ENCODE measurements around the gene ANKRD13B. TPM values are rescaled to one million over a fixed set of nuclear protein-coding genes. Genes with fewer than 3 reads are reported as not detected.
A peak's percentile ranks its signal among the peaks of the same experiment; 100 is the strongest.

ANKRD13B gene
- polyA plus RNA-seq, 2 of the 4 experiments (the other 2 are of a cell fraction): 4.5 to 17.8 TPM

DNA sequence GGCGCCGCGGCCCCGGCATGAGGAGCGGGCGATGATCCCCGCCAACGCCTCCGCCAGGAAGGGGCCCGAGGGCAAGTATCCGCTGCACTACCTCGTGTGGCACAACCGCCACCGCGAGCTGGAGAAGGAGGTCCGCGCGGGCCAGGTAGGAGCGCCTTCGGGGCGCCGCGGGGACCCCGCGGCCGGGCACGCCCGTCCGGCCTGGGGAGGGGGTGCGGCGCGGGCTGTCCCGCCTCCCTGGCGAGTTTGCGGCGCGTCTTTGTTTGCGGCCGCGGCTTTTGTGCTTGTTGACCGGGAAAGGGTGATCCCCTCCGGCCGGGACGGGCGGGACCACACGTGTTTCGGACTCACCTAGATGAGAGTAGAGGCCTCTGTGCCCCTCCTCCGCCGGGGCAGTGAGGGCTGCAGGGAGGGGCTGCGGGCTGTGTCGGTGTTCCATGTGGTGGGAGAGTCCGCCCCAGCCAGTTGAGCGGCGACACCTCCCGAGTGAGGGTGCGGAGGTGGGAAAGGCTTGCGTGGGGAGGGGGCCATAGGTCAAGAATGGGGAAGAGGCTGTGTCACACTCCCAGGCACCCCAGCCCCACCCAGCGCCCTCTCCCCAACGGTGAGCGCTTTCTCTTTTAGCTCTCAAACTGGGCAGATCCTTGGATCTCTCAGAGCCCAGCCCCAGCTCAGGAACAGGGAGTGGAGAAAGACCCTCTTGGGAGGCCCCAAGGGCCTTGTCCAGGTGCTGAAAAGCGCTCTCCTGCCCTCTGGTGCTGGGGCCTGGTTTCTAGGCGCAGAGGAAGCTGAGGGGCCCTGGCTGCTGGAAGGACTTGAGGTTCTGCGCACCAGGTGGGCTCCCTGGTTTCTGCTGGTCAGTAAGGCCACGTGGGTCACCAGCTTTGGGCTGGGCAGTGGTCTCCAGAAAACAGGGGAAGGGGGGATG lies 923 bp downstream of the ANKRD13B start (continued):
- TF ChIP-seq ZC3H11A (IDR thresholded peaks at IDR 0.05) (no peak), NR3C1 (IDR thresholded peaks at IDR 0.05) (no peak), POLR2A (IDR thresholded peaks at IDR 0.05; ENCODE audit: low read length) (no peak), SMC3 (IDR thresholded peaks at IDR 0.05) (peak; percentile 58), HOXB5 (CRISPR knock-in tag; IDR thresholded peaks at IDR 0.05) (peak; percentile 80; the same call in 1 of the 2 replicates), HDAC2 (IDR thresholded peaks at IDR 0.05) (0 out of 2 replicates have a peak, but pooled peaks have one; percentile 31), KDM5A (IDR thresholded peaks at IDR 0.05) (no peak)
- TF ChIP-seq, protein P1, sequence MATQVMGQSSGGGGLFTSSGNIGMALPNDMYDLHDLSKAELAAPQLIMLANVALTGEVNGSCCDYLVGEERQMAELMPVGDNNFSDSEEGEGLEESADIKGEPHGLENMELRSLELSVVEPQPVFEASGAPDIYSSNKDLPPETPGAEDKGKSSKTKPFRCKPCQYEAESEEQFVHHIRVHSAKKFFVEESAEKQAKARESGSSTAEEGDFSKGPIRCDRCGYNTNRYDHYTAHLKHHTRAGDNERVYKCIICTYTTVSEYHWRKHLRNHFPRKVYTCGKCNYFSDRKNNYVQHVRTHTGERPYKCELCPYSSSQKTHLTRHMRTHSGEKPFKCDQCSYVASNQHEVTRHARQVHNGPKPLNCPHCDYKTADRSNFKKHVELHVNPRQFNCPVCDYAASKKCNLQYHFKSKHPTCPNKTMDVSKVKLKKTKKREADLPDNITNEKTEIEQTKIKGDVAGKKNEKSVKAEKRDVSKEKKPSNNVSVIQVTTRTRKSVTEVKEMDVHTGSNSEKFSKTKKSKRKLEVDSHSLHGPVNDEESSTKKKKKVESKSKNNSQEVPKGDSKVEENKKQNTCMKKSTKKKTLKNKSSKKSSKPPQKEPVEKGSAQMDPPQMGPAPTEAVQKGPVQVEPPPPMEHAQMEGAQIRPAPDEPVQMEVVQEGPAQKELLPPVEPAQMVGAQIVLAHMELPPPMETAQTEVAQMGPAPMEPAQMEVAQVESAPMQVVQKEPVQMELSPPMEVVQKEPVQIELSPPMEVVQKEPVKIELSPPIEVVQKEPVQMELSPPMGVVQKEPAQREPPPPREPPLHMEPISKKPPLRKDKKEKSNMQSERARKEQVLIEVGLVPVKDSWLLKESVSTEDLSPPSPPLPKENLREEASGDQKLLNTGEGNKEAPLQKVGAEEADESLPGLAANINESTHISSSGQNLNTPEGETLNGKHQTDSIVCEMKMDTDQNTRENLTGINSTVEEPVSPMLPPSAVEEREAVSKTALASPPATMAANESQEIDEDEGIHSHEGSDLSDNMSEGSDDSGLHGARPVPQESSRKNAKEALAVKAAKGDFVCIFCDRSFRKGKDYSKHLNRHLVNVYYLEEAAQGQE (IDR thresholded peaks at IDR 0.05): peak; percentile 99

DNA sequence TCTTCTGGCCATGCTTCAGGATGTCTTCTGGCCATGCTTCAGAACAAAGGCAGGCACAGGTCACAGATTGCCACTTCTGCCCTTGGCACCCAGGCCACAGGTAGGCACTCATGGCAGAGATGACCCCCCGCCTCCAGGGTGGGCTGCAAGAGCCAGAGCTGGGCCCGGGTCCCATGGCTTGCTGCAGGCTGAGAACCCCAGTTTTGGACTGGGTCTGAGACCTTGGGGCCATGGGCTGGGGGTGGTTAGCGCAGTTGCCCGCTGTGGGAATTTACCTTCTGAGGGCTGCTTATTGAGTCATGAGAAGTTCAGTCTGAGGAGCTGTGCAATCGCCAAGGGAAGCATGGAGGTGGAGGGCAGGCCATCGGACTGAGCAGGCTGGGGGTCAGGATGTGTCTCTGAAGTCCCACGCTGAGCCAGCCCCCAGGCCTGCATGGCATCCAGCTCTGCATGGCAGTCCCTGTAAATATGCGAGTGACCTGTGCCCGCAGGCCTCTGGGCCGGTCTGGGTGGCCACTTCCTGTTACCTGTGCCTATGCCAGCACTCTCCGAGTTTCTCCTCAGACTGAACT lies 1.7 kb downstream of the ANKRD13B start:
- Histone ChIP-seq H3K4me1 (peaks cover 38% of the 10 kb centered on the region), H3K27ac (peak overlapping the region; percentile 95 to 96; a peak in 4 of 6 replicates)
- no peak for FAIRE-seq

DNA sequence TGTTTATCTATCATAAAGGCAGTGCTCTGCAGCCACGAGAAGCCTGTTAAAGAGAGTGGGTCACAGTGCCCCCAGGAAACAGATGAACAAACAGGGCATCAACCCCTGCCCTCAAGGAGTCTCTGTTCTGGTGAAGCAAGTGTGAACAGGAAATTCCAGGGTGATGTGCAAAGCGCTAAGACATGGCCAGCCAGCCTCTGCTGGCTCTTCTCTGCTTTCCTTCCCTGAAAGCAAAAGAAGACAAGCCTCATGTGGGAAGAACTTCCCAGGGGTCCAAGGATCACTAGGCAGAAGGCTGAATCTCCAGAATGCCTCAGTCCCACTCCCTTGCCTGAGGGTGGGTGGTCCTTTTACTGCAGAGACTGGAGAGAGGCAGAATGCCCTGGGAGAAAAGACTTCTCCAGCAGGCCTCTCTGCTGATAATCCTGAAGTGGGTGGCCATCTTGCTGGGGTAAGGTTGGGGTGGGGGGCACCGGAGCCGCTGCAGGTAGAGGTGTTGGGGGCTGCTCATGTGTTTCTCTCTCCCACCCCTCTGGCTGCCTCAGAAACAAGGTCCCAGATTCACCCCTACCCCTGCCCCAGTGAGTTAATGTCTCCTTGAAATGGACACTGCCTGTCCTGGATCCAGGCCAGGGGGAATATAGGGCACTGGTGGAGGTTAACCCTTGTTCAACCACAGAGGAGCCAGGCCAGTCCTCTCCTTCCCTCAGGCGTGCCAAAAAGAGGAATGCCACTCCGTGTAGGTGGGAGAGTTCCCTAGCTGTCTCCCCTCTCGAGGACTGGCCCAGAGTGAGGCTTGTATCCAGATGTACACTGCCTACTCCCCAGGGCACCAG lies 2.4 kb downstream of the ANKRD13B start:
- Histone ChIP-seq H3K4me2 (peak overlapping the region; percentile 95), H3K9me3 (no peaks in the 10 kb centered on the region), H3K4me3 (no peak overlapping the region), H3K27ac (no peak overlapping the region), H3K4me1 (peaks cover 32% of the 10 kb centered on the region)
- no peak for TF ChIP-seq FOSB (CRISPR knock-in tag; IDR thresholded peaks at IDR 0.05)
- FAIRE-seq (no peak), ATAC-seq (no peak), DNase-seq (ENCODE audit: low read depth in 1 of 2, low spot score in 1 of 2) (no peak)
- 80% methylated on average over 7 of the region's 7 CpGs for WGBS (ENCODE audit: missing lambda C conversion rate)
- CTCF ChIA-PET: interaction anchor here (1.2 to 11.5 kb wide), 8 partner anchors 10 to 223 kb away, joined by 4 to 474 read pairs (median 19); partner anchors contain the start of genes ABHD15 and TP53I13
- POLR2A ChIA-PET: no interaction called here

More for the DNA sequence above, 1.7 kb downstream of the ANKRD13B start:
- H3K4me3 ChIP-seq: peak overlapping the region; percentile 82
- peak overlapping the region; percentile 95 for H3K4me2 ChIP-seq
- TF ChIP-seq JUNB (IDR thresholded peaks at IDR 0.05) (no peak), SREBF2 (IDR thresholded peaks at IDR 0.05) (no peak), ZNF302 (CRISPR knock-in tag; IDR thresholded peaks at IDR 0.05) (no peak), EHMT2 (IDR thresholded peaks at IDR 0.05; ENCODE audit: low read depth) (0 out of 2 replicates have a peak, but pooled peaks have one; percentile 15)
- TF ChIP-seq, protein P2, sequence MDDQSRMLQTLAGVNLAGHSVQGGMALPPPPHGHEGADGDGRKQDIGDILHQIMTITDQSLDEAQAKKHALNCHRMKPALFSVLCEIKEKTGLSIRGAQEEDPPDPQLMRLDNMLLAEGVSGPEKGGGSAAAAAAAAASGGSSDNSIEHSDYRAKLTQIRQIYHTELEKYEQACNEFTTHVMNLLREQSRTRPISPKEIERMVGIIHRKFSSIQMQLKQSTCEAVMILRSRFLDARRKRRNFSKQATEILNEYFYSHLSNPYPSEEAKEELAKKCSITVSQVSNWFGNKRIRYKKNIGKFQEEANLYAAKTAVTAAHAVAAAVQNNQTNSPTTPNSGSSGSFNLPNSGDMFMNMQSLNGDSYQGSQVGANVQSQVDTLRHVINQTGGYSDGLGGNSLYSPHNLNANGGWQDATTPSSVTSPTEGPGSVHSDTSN (IDR thresholded peaks at IDR 0.05): no peak
- H3K9me3 ChIP-seq: no peaks in the 10 kb centered on the region
- DNase-seq (ENCODE audit: low read depth in 1 of 2, low spot score in 1 of 2): no peak
- CTCF ChIA-PET: interaction anchor here (1.2 to 11.5 kb wide), 6 partner anchors 9 to 223 kb away, joined by 4 to 474 read pairs (median 42); partner anchors contain the start of genes ABHD15 and TP53I13
- no peak for ATAC-seq
- WGBS (ENCODE audit: missing lambda C conversion rate): 72% methylated on average over 10 of the region's 11 CpGs
- POLR2A ChIA-PET: no interaction called here
